Measurements from ENCODE around the gene BTBD16.

Gene BTBD16

DNA sequence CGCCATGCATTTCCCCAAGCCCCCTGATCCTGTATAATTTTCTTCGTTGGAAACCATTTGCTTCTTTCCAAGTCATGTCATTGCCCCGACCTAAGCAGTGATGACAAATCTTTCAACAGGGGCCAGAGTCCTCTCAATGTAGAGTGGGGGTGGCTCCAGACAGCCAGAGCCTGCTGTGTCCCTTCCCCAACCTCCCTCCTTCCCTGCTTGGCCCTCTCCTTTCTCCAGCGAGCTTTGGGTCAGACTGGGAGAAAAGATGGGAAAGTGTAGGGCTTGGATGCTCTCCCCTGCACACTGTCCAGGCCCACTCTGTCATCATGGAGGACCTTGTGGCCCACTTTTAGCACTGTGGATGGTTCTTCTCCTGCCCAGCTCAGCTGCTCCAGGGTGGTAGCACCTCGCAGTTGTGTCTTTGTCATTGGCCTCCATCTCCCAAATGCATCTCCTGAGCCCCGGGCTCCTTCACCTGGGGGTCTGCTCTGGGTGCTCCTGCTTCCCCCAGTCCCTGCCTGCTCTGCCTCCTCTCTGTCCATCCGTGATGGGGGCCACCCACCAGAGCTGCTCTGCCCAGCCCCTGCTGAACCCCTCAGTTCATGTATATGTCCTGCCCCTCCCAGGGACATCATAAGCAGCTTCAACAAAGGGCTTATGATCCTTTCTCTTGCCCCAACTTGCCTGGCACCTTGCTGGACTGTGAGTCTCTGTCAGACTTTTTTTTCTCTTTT is 37.5 kb downstream of the BTBD16 start:
- Histone ChIP-seq H3K4me1 (peaks cover 10% of the 10 kb centered on the region), H3K27ac (no peak overlapping the region), H3K36me3 (no peaks in the 10 kb centered on the region), H3K9me3 (no peaks in the 10 kb centered on the region), H3K4me2 (no peak overlapping the region; the same call in 1 of the 2 replicates), H3K9ac (no peak overlapping the region), H4K20me1 (no peaks in the 10 kb centered on the region), H3K27me3 (no peaks in the 10 kb centered on the region), H3K4me3 (no peak overlapping the region)
- no peak for TF ChIP-seq Cebpa-rat (IDR thresholded peaks at IDR 0.05)

- H3K36me3 ChIP-seq = no peaks in the 10 kb centered on the region
- H3K9me3 ChIP-seq = no peaks in the 10 kb centered on the region
- no peak for TF ChIP-seq Cebpa-rat (IDR thresholded peaks at IDR 0.05)
- no peaks in the 10 kb centered on the region for H4K20me1 ChIP-seq
- H3K4me1 ChIP-seq = peaks cover 10% of the 10 kb centered on the region
- H3K27ac ChIP-seq = no peak overlapping the region
- H3K27me3 ChIP-seq = no peaks in the 10 kb centered on the region
- H3K4me3 ChIP-seq = no peak overlapping the region
- H3K4me2 ChIP-seq = no peak overlapping the region
- no peak overlapping the region for H3K9ac ChIP-seq
These were observed 39.4 kb downstream of the BTBD16 start for GRCh38 chr10:122310311-122311050.

DNA sequence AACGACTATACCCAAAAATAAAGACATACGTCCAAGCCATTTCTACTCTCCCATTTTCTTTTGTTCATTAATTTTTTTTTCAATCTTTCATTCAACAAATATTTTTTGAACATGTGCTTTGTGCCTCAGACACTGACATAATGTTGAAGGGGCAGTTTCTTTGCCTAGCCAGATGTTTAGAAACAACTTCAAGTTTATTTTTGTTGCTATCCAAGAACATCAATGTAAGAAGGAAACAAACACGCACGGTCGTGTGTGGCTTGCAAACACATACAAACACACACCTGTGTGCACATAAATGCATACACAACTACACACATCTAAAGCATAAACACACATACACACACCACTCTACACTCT is 39.9 kb downstream of the BTBD16 start:
- Histone ChIP-seq H3K4me2 (no peak overlapping the region), H3K9ac (no peak overlapping the region), H4K20me1 (no peaks in the 10 kb centered on the region), H3K27me3 (no peaks in the 10 kb centered on the region), H3K9me3 (no peaks in the 10 kb centered on the region), H3K27ac (no peak overlapping the region), H3K4me1 (peaks cover 10% of the 10 kb centered on the region), H3K4me3 (no peak overlapping the region), H3K36me3 (no peaks in the 10 kb centered on the region)
- TF ChIP-seq Cebpa-rat (IDR thresholded peaks at IDR 0.05) = no peak

DNA sequence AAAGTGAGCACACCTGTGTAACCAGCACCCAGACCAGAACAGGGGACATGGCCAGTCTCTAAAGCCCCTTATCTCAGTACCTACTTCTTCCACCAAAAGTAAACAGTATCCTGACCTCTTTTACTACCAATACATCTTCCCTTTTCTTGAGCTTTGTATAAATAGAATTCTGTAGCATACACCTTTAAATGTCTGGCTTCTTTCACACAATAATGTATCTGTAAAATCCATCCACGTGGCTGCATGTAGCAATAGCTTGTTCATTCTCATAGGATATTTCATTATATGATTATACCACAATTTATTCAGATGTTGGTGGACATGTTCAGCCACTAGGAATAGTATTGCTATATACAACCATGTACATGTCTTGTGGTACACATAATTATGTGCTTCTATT is 40.6 kb downstream of the BTBD16 start:
- H3K4me3 ChIP-seq = no peak overlapping the region
- no peak overlapping the region for H3K9ac ChIP-seq
- no peak overlapping the region for H3K4me2 ChIP-seq
- no peaks in the 10 kb centered on the region for H3K9me3 ChIP-seq
- peaks cover 10% of the 10 kb centered on the region for H3K4me1 ChIP-seq
- H3K27me3 ChIP-seq = no peaks in the 10 kb centered on the region
- no peaks in the 10 kb centered on the region for H4K20me1 ChIP-seq
- no peaks in the 10 kb centered on the region for H3K36me3 ChIP-seq
- TF ChIP-seq Cebpa-rat (IDR thresholded peaks at IDR 0.05) = no peak
- H3K27ac ChIP-seq = no peak overlapping the region

DNA sequence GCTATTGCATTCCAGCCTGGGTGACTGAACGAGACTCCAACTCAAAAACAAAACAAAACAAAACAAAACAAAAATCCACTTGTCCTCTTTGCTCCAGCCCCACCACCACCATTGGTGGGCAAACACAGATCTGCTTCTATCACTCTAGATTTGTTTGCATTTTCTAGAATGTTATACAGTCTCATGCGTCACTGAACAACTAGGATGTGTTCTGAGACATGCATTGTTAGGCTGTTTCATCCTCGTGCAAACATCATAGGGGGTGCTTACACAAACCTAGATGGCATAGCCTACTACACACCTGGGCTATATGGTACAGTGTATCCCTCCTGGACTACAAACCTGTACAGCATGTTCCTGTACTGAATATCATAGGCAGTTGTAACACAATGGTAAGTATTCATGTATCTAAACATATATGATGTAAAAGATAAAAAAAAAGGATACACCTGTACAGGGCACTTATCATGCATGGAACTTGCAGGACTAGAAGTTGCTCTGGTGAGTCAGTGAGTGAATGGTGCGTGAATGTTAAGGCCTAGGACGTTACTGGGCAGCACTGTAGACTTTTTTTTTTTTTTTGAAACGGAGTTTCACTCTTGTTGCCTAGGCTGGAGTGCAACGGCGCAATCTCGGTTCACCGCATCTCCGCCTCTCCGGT is 45.3 kb downstream of the BTBD16 start:
- TF ChIP-seq Cebpa-rat (IDR thresholded peaks at IDR 0.05) = no peak
- H3K4me2 ChIP-seq = no peak overlapping the region
- H3K36me3 ChIP-seq = no peaks in the 10 kb centered on the region
- H3K27me3 ChIP-seq = no peaks in the 10 kb centered on the region
- no peak overlapping the region for H3K4me3 ChIP-seq
- no peak overlapping the region for H3K27ac ChIP-seq
- H3K9me3 ChIP-seq = no peaks in the 10 kb centered on the region
- H4K20me1 ChIP-seq = no peaks in the 10 kb centered on the region
- H3K4me1 ChIP-seq = peaks cover 9% of the 10 kb centered on the region
- no peak overlapping the region for H3K9ac ChIP-seq

GRCh38 chr10:122321960-122322359 is 50.9 kb downstream of the BTBD16 start:
- Histone ChIP-seq H3K27me3 (no peaks in the 10 kb centered on the region), H3K9ac (no peak overlapping the region), H3K4me1 (peaks cover 9% of the 10 kb centered on the region), H4K20me1 (no peaks in the 10 kb centered on the region), H3K4me3 (no peak overlapping the region), H3K36me3 (no peaks in the 10 kb centered on the region), H3K27ac (no peak overlapping the region), H3K9me3 (no peaks in the 10 kb centered on the region), H3K4me2 (no peak overlapping the region)
- no peak for TF ChIP-seq Cebpa-rat (IDR thresholded peaks at IDR 0.05)

DNA sequence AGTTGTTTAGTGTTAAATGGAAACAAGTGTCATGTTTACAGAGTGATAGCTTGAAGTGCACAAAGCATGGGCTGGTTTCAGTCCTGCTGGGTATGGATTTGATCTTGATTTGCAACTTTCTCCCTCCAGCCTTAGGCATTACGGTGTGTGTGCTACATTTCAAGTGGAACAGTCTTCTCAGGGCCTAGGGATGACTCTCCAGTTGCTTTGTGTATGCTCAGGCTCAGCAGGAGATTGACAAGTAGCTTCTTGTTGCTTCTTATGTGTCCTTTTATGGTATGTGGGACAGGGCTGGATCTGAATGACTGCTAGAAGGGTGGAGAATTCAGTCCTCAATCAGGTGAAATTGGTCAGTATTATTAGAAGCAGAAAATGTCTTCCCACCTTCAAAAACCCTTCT is 52.1 kb downstream of the BTBD16 start:
- Histone ChIP-seq H3K27me3 (no peaks in the 10 kb centered on the region), H4K20me1 (no peaks in the 10 kb centered on the region), H3K36me3 (no peaks in the 10 kb centered on the region), H3K4me3 (no peak overlapping the region), H3K9me3 (no peaks in the 10 kb centered on the region), H3K9ac (no peak overlapping the region), H3K27ac (no peak overlapping the region), H3K4me1 (peaks cover 2% of the 10 kb centered on the region; the same call in 1 of the 2 replicates), H3K4me2 (no peak overlapping the region)
- no peak for TF ChIP-seq Cebpa-rat (IDR thresholded peaks at IDR 0.05)

- Histone ChIP-seq H3K27me3 (no peaks in the 10 kb centered on the region), H3K4me3 (no peak overlapping the region), H3K27ac (no peak overlapping the region), H3K4me2 (no peak overlapping the region), H4K20me1 (no peaks in the 10 kb centered on the region), H3K4me1 (no peaks in the 10 kb centered on the region), H3K9ac (no peak overlapping the region), H3K36me3 (no peaks in the 10 kb centered on the region), H3K9me3 (no peaks in the 10 kb centered on the region)
- TF ChIP-seq Cebpa-rat (IDR thresholded peaks at IDR 0.05) = no peak
These were observed 53.0 kb downstream of the BTBD16 start for GRCh38 chr10:122323941-122324675.

DNA sequence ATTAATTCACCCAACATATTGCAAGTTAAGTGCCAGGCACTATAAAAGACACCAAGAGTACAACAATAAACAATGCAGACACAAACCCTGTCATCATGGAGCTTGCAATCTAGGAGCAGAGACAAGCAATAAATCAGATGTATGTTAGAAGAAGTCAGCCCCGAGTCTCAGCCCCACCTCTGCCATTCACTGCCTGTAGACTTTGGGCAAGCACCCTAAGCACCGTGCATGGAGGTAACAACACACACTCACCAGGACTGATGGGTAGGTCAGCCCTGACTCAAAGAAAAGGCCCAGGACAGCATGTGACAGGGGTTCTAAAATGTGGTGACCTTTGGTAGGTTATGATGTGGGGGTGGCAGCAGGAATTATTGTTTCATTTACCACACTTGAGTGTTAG is 54.1 kb downstream of the BTBD16 start:
- Histone ChIP-seq H3K4me2 (no peak overlapping the region), H3K9me3 (no peaks in the 10 kb centered on the region), H3K27me3 (no peaks in the 10 kb centered on the region), H3K4me3 (no peak overlapping the region), H3K4me1 (no peaks in the 10 kb centered on the region), H4K20me1 (no peaks in the 10 kb centered on the region), H3K36me3 (no peaks in the 10 kb centered on the region), H3K27ac (no peak overlapping the region), H3K9ac (no peak overlapping the region)
- no peak for TF ChIP-seq Cebpa-rat (IDR thresholded peaks at IDR 0.05)
